HEK293 (cell line): ENCODE measurements around the gene SMIM36.
"Not testable (repeated sequence)": the region's sequence is repeated elsewhere in the genome, so short reads cannot be mapped to it uniquely, and the experiment has no call there.

Experiments
- CTCF ChIA-PET: fragments of 350-600 bp; formaldehyde crosslinking; extraction: SDS; loops from one replicate; lab custom pipeline; 2021; ENCODE audit warnings: antibody characterized with exemption; lab: Yijun Ruan, JAX
- POLR2A ChIA-PET: fragments of 300-600 bp; formaldehyde crosslinking; extraction: SDS; loops from one replicate; lab custom pipeline; 2020; ENCODE audit warnings: antibody characterized with exemption, inconsistent platforms; lab: Yijun Ruan, JAX
- H3K27ac ChIP-seq: fragments of 200-500 bp; sonication (Bioruptor generic); 2 replicates; pipeline ENCODE4 v1.5.1; 2014; ENCODE audit warnings: low read depth, low read length, control low read depth, inconsistent platforms; ENCODE audit errors: extremely low read depth
- H3K36me3 ChIP-seq, 2 experiments: fragments of 200-500 bp in 1 of 2; sonication (Bioruptor generic) in 1 of 2; 1 replicate in 1 of 2; 2 replicates in 1 of 2; pipeline ENCODE4 v1.5.1; 2014 to 2017; ENCODE audit warnings: inconsistent platforms in 2 of 2, low read length in 2 of 2; ENCODE audit not compliant: control insufficient read depth in 2 of 2, insufficient read depth in 1 of 2
- H3K4me1 ChIP-seq: fragments of 200-500 bp; sonication (Bioruptor generic); 2 replicates; pipeline ENCODE4 v1.5.1; 2014; ENCODE audit warnings: mild to moderate bottlenecking, low read length, inconsistent platforms; ENCODE audit not compliant: control insufficient read depth, insufficient read depth
- H3K4me3 ChIP-seq: 2 replicates; pipeline ENCODE4 v1.5.1; 2011; ENCODE audit warnings: low read depth, mild to moderate bottlenecking, control low read depth, low read length, moderate library complexity
- H3K9me3 ChIP-seq: fragments of 200-500 bp; sonication (Bioruptor generic); 2 replicates; pipeline ENCODE4 v1.5.1; 2014; ENCODE audit warnings: low read depth, low read length, inconsistent platforms; ENCODE audit not compliant: control insufficient read depth, insufficient read depth
- ZIC2 ChIP-seq: fragments of 450-650 bp; formaldehyde crosslinking; IDR thresholded peaks from 2 replicates; pipeline ENCODE4 v1.5.1; 2016; ENCODE audit warnings: missing biosample characterization, missing genetic modification characterization
- ZNF292 ChIP-seq: fragments of 450-650 bp; formaldehyde crosslinking; IDR thresholded peaks from 2 replicates; pipeline ENCODE4 v1.5.1; 2016; ENCODE audit warnings: low read depth, missing biosample characterization, missing genetic modification characterization, borderline replicate concordance
- ZNF366 ChIP-seq: fragments of 450-650 bp; formaldehyde crosslinking; conservative IDR thresholded peaks from 2 replicates; pipeline ENCODE4 v1.5.1; 2016; ENCODE audit warnings: missing biosample characterization, missing genetic modification characterization
- ZNF626 ChIP-seq: fragments of 450-650 bp; sonication (Bioruptor Pico); formaldehyde crosslinking; IDR thresholded peaks from 2 replicates; pipeline ENCODE4 v1.5.1; 2018; ENCODE audit warnings: missing biosample characterization, missing genetic modification characterization, inconsistent platforms
- ZNF843 ChIP-seq: fragments of 450-650 bp; formaldehyde crosslinking; IDR thresholded peaks from 2 replicates; pipeline ENCODE4 v1.5.1; 2016; ENCODE audit warnings: missing biosample characterization, missing genetic modification characterization
- TF ChIP-seq, protein P1 (sequence below): fragments of 450-650 bp; formaldehyde crosslinking; IDR thresholded peaks from 2 replicates; pipeline ENCODE4 v1.5.1; 2016; ENCODE audit warnings: missing biosample characterization, missing genetic modification characterization
- TF ChIP-seq, protein P2 (sequence below): fragments of 450-650 bp; formaldehyde crosslinking; IDR thresholded peaks from 2 replicates; pipeline ENCODE4 v1.5.0; 2017; ENCODE audit warnings: missing biosample characterization, missing genetic modification characterization, borderline replicate concordance
- TF ChIP-seq, protein P3 (sequence below): fragments of 450-650 bp; formaldehyde crosslinking; IDR thresholded peaks from 2 replicates; pipeline ENCODE4 v1.5.1; 2017; ENCODE audit warnings: missing biosample characterization, missing genetic modification characterization
- TF ChIP-seq, protein P4 (sequence below): fragments of 450-650 bp; formaldehyde crosslinking; IDR thresholded peaks from 2 replicates; pipeline ENCODE4 v1.5.1; 2016; ENCODE audit warnings: missing biosample characterization, missing genetic modification characterization
- TF ChIP-seq, protein P5 (sequence below): fragments of 450-650 bp; formaldehyde crosslinking; IDR thresholded peaks from 2 replicates; pipeline ENCODE4 v1.5.1; 2017; ENCODE audit warnings: missing biosample characterization, missing genetic modification characterization

Gene SMIM36

DNA sequence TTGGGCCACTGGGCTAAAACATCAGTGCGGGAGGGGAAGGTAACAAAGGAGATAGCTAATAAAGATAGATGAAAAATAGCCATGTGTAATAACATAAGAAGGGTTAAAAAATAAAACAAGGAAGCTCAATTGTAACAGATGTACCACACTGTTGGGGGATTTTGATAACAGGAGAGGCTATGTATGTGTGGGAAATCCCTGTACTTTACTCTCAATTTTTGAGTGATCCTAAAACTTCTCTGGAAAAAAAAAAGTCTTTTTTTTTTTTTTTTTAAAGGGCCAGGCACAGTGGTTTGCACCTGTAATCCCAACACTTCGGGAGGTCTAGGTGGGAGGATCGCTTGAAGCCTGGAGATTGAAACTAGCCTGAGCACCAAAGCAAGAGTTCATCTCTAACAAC is 87.7 kb downstream of the SMIM36 start:
- POLR2A ChIA-PET, result interaction anchor here (0.7 to 0.9 kb wide), 2 partner anchors 10 to 70 kb away, joined by 3 to 9 read pairs; no protein-coding TSS in a partner anchor
- H3K27ac ChIP-seq, result no peak overlapping the region
- CTCF ChIA-PET, result interaction anchor here (0.6 to 2.4 kb wide), 5 partner anchors 23 to 103 kb away, joined by 3 to 7 read pairs (median 4); no protein-coding TSS in a partner anchor
- peaks cover 0 to 6% of the 10 kb centered on the region in 2 experiments; a peak in 1 of 3 replicates for H3K36me3 ChIP-seq
- H3K4me3 ChIP-seq, result no peak overlapping the region
- H3K9me3 ChIP-seq, result no peaks in the 10 kb centered on the region
- TF ChIP-seq, protein P1, sequence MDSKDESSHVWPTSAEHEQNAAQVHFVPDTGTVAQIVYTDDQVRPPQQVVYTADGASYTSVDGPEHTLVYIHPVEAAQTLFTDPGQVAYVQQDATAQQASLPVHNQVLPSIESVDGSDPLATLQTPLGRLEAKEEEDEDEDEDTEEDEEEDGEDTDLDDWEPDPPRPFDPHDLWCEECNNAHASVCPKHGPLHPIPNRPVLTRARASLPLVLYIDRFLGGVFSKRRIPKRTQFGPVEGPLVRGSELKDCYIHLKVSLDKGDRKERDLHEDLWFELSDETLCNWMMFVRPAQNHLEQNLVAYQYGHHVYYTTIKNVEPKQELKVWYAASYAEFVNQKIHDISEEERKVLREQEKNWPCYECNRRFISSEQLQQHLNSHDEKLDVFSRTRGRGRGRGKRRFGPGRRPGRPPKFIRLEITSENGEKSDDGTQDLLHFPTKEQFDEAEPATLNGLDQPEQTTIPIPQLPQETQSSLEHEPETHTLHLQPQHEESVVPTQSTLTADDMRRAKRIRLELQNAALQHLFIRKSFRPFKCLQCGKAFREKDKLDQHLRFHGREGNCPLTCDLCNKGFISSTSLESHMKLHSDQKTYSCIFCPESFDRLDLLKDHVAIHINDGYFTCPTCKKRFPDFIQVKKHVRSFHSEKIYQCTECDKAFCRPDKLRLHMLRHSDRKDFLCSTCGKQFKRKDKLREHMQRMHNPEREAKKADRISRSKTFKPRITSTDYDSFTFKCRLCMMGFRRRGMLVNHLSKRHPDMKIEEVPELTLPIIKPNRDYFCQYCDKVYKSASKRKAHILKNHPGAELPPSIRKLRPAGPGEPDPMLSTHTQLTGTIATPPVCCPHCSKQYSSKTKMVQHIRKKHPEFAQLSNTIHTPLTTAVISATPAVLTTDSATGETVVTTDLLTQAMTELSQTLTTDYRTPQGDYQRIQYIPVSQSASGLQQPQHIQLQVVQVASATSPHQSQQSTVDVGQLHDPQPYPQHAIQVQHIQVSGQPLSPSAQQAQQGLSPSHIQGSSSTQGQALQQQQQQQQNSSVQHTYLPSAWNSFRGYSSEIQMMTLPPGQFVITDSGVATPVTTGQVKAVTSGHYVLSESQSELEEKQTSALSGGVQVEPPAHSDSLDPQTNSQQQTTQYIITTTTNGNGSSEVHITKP (tag by site-specific recombination), result peak; percentile 78
- TF ChIP-seq, protein P2, sequence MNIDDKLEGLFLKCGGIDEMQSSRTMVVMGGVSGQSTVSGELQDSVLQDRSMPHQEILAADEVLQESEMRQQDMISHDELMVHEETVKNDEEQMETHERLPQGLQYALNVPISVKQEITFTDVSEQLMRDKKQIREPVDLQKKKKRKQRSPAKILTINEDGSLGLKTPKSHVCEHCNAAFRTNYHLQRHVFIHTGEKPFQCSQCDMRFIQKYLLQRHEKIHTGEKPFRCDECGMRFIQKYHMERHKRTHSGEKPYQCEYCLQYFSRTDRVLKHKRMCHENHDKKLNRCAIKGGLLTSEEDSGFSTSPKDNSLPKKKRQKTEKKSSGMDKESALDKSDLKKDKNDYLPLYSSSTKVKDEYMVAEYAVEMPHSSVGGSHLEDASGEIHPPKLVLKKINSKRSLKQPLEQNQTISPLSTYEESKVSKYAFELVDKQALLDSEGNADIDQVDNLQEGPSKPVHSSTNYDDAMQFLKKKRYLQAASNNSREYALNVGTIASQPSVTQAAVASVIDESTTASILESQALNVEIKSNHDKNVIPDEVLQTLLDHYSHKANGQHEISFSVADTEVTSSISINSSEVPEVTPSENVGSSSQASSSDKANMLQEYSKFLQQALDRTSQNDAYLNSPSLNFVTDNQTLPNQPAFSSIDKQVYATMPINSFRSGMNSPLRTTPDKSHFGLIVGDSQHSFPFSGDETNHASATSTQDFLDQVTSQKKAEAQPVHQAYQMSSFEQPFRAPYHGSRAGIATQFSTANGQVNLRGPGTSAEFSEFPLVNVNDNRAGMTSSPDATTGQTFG (tag by site-specific recombination), result no peak
- peaks cover 7% of the 10 kb centered on the region for H3K4me1 ChIP-seq

DNA sequence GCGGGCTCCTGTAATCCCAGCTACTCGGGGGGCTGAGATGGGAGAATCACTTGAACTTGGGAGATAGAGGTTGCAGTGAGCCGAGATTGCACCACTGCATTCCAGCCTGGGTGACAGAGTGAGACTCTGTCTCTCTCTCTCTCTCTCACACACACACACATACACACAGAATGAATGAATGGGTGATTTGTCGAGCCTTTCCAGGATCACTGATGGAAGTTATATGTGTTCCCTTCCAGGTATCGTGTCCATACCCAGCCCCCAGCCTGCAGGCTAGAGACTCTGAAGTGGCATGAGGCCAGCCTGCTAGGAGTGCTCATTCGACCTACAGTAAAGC is 88.5 kb downstream of the SMIM36 start:
- not testable (repeated sequence) for H3K4me1 ChIP-seq, H3K27ac ChIP-seq, H3K9me3 ChIP-seq, H3K36me3 ChIP-seq, H3K4me3 ChIP-seq
- TF ChIP-seq, protein P3, sequence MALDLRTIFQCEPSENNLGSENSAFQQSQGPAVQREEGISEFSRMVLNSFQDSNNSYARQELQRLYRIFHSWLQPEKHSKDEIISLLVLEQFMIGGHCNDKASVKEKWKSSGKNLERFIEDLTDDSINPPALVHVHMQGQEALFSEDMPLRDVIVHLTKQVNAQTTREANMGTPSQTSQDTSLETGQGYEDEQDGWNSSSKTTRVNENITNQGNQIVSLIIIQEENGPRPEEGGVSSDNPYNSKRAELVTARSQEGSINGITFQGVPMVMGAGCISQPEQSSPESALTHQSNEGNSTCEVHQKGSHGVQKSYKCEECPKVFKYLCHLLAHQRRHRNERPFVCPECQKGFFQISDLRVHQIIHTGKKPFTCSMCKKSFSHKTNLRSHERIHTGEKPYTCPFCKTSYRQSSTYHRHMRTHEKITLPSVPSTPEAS (tag by site-specific recombination), result 0 out of 2 replicates have a peak, but pooled peaks have one; percentile 26
- ChIA-PET CTCF (interaction anchor here (1.0 to 1.6 kb wide), 2 partner anchors 9 to 104 kb away, joined by 3 to 4 read pairs; no protein-coding TSS in a partner anchor), POLR2A (interaction anchor here (0.7 to 0.9 kb wide), 2 partner anchors 11 to 69 kb away, joined by 3 to 9 read pairs; no protein-coding TSS in a partner anchor)

DNA sequence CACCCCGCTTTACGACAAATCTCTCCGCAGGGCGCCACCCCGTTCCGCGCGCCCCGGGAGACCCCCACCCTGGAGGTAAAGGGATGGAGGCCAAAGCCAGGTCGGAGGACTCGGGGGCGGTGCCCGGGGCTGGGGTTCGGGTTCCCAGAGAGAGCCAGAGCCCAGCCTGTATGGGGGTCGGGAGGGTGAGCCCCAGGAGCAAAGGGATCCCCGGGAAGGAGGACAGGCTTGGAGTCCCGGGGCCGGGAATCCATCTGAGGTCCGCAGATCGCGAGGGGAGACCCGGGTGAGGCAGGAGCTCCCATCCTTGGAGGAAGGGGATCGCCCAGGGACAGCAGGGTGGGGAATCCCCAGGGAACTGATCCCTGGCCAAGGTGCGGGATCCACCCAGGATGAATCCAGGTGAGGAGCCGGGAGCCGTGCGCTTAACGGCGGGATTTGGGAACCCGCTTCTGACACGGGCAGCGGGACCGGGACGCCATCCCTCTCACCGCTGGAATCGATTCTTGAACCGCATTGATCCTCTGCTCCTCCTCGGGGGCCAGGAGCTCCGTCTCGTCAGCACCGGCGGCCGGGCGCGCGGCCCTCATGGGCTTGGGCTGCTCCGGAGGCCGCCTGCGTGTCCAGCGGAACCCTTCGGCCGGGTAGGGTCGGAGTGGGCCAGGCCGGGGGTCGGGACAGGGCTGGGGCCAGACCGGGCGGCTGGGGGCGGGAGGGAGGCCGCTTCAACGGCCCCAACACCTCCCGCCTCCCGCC is 89.9 kb downstream of the SMIM36 start, which contains the start of gene MMD:
TSS of gene MMD (minus strand) at position 657 of the 756 bp plus-strand sequence. CDS start at position 517, 140 bp downstream.
- Histone ChIP-seq H3K36me3 (peaks cover 0 to 6% of the 10 kb centered on the region in 2 experiments; a peak in 1 of 3 replicates), H3K27ac (peak within 1 kb of the TSS; percentile 75), H3K9me3 (no peaks in the 10 kb centered on the region), H3K4me3 (peak within 1 kb of the TSS; percentile 83), H3K4me1 (peaks cover 7% of the 10 kb centered on the region)
- CTCF ChIA-PET, result interaction anchor here (0.5 to 1.6 kb wide), 2 partner anchors 11 to 1578 kb away, joined by 3 read pairs; no protein-coding TSS in a partner anchor
- POLR2A ChIA-PET, result interaction anchor here (0.7 to 1.3 kb wide), 2 partner anchors 12 to 102 kb away, joined by 3 to 6 read pairs; no protein-coding TSS in a partner anchor
- TF ChIP-seq ZNF366 (tag by site-specific recombination) (no peak), ZNF843 (tag by site-specific recombination) (no peak), ZNF626 (no peak), ZIC2 (tag by site-specific recombination) (peak; percentile 59), ZNF292 (tag by site-specific recombination) (no peak)
- TF ChIP-seq, protein P1 (tag by site-specific recombination), result peak; percentile 89
- TF ChIP-seq, protein P4, sequence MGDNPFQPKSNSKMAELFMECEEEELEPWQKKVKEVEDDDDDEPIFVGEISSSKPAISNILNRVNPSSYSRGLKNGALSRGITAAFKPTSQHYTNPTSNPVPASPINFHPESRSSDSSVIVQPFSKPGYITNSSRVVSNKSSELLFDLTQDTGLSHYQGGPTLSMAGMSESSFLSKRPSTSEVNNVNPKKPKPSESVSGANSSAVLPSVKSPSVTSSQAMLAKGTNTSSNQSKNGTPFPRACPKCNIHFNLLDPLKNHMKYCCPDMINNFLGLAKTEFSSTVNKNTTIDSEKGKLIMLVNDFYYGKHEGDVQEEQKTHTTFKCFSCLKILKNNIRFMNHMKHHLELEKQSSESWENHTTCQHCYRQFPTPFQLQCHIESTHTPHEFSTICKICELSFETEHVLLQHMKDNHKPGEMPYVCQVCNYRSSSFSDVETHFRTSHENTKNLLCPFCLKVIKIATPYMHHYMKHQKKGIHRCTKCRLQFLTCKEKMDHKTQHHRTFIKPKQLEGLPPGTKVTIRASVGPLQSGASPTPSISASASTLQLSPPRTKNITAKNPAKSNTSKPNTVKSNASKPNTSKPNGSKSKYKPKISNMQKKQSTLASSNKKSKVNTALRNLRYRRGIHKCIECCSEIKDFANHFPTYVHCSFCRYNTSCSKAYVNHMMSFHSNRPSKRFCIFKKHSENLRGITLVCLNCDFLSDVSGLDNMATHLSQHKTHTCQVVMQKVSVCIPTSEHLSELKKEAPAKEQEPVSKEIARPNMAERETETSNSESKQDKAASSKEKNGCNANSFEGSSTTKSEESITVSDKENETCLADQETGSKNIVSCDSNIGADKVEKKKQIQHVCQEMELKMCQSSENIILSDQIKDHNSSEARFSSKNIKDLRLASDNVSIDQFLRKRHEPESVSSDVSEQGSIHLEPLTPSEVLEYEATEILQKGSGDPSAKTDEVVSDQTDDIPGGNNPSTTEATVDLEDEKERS (tag by site-specific recombination), result no peak
- TF ChIP-seq, protein P5, sequence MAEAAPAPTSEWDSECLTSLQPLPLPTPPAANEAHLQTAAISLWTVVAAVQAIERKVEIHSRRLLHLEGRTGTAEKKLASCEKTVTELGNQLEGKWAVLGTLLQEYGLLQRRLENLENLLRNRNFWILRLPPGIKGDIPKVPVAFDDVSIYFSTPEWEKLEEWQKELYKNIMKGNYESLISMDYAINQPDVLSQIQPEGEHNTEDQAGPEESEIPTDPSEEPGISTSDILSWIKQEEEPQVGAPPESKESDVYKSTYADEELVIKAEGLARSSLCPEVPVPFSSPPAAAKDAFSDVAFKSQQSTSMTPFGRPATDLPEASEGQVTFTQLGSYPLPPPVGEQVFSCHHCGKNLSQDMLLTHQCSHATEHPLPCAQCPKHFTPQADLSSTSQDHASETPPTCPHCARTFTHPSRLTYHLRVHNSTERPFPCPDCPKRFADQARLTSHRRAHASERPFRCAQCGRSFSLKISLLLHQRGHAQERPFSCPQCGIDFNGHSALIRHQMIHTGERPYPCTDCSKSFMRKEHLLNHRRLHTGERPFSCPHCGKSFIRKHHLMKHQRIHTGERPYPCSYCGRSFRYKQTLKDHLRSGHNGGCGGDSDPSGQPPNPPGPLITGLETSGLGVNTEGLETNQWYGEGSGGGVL, result peak; percentile 31; the same call in 1 of the 2 replicates
